DND-41 (cell line): ENCODE measurements around the gene SLC1A2.

ENCODE experiments used
- ATAC-seq: fragments of 200-7000 bp; cut with Tn5 transposase; 3 replicates; pipeline ENCODE4 v1.9.1; 2021; ENCODE audit warnings: low read depth; ENCODE audit not compliant: insufficient read depth
- DNase-seq: peaks from one replicate; pipeline ENCODE4 v3.0.0-alpha.2; 2020
- H2AFZ ChIP-seq: 2 replicates; pipeline ENCODE4 v1.6.0; 2012; ENCODE audit warnings: low read depth, low read length
- H3K27ac ChIP-seq: 2 replicates; pipeline ENCODE4 v1.5.1; 2012; ENCODE audit warnings: low read length, inconsistent platforms
- H3K27me3 ChIP-seq: fragments of 200-600 bp; sonication (generic); 2 replicates; pipeline ENCODE4 v1.6.0; 2012; ENCODE audit warnings: low read length, mild to moderate bottlenecking, inconsistent platforms; ENCODE audit not compliant: insufficient read depth, poor library complexity
- H3K36me3 ChIP-seq: 2 replicates; pipeline ENCODE4 v1.5.1; 2012; ENCODE audit warnings: low read length, inconsistent platforms; ENCODE audit not compliant: insufficient read depth
- H3K4me1 ChIP-seq: 2 replicates; pipeline ENCODE4 v1.5.1; 2012; ENCODE audit warnings: mild to moderate bottlenecking, low read length; ENCODE audit not compliant: insufficient read depth
- H3K4me2 ChIP-seq: 2 replicates; pipeline ENCODE4 v1.6.0; 2012; ENCODE audit warnings: mild to moderate bottlenecking, moderate library complexity, low read length, inconsistent platforms; ENCODE audit not compliant: insufficient read depth
- H3K4me3 ChIP-seq, 2 experiments: fragments of 200-600 bp in 1 of 2; shearing (Covaris generic) in 1 of 2; 2 replicates each; pipeline ENCODE4 v1.5.1; 2012 to 2016; ENCODE audit warnings: inconsistent platforms in 2 of 2, low read length in 2 of 2, mild to moderate bottlenecking in 2 of 2, low read depth in 1 of 2, moderate library complexity in 1 of 2
- H3K79me2 ChIP-seq: 2 replicates; pipeline ENCODE4 v1.6.0; 2012; ENCODE audit warnings: low read length, inconsistent platforms; ENCODE audit not compliant: insufficient read depth
- H3K9ac ChIP-seq: 2 replicates; pipeline ENCODE4 v1.6.0; 2012; ENCODE audit warnings: low read depth, mild to moderate bottlenecking, inconsistent platforms, low read length, moderate library complexity
- H3K9me3 ChIP-seq: 2 replicates; pipeline ENCODE4 v1.5.1; 2012; ENCODE audit warnings: low read length, moderate library complexity, mild to moderate bottlenecking, inconsistent platforms; ENCODE audit not compliant: insufficient read depth, severe bottlenecking
- H4K20me1 ChIP-seq: 2 replicates; pipeline ENCODE4 v1.6.0; 2012; ENCODE audit warnings: low read length; ENCODE audit not compliant: insufficient read depth
- CTCF ChIP-seq: IDR thresholded peaks from 2 replicates; pipeline ENCODE4 v1.5.1; 2012; ENCODE audit warnings: borderline replicate concordance, low read length, moderate library complexity, mild to moderate bottlenecking; ENCODE audit not compliant: poor library complexity, severe bottlenecking; ENCODE audit errors: extremely low read depth
- EZH2 ChIP-seq: IDR thresholded peaks from 3 replicates; pipeline ENCODE4 v1.6.1; 2012; ENCODE audit warnings: borderline replicate concordance, low read depth, mild to moderate bottlenecking, moderate library complexity, low read length, inconsistent platforms; ENCODE audit not compliant: severe bottlenecking

The SLC1A2 gene

GRCh38 chr11:35398881-35399280 is 20.5 kb downstream of the SLC1A2 start:
- no peak overlapping the region for H3K9ac ChIP-seq
- peaks cover 14% of the 10 kb centered on the region for H3K27me3 ChIP-seq
- no peak overlapping the region for H2AFZ ChIP-seq
- H3K4me1 ChIP-seq: no peaks in the 10 kb centered on the region
- H3K79me2 ChIP-seq: no peaks in the 10 kb centered on the region
- DNase-seq (no peak), ATAC-seq (no peak)
- no peak overlapping the region for H3K4me3 ChIP-seq
- H4K20me1 ChIP-seq: no peaks in the 10 kb centered on the region
- no peak overlapping the region for H3K4me2 ChIP-seq
- H3K27ac ChIP-seq: no peak overlapping the region
- H3K9me3 ChIP-seq: no peaks in the 10 kb centered on the region
- TF ChIP-seq CTCF: no peak
- TF ChIP-seq EZH2: no peak
- no peaks in the 10 kb centered on the region for H3K36me3 ChIP-seq

DNA sequence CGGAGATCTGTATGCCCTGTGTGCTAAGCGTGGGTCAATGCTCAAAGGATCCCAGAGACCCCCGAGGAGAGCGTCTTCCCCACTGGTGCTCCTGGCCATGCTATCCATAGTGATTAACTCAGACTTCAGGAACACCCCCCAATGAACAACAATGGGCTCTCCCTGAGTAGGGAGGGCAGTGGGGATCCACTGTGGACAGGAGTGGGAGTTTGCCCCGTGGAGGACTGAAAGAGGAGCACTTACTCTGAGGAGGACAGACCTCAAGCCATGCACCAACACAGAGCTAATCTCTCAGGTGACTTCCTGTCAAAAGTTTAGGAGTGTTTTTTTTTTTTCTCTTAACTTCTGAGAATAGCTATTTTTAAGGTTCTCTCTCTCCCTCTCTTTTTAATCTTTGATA is 24.4 kb downstream of the SLC1A2 start:
- H3K4me1 ChIP-seq: no peaks in the 10 kb centered on the region
- no peak overlapping the region for H3K4me3 ChIP-seq
- no peak for DNase-seq
- no peaks in the 10 kb centered on the region for H3K36me3 ChIP-seq
- H4K20me1 ChIP-seq: no peaks in the 10 kb centered on the region
- H3K9ac ChIP-seq: no peak overlapping the region
- no peak overlapping the region for H3K27ac ChIP-seq
- ATAC-seq: no peak
- H3K79me2 ChIP-seq: no peaks in the 10 kb centered on the region
- no peak overlapping the region for H2AFZ ChIP-seq
- H3K9me3 ChIP-seq: no peaks in the 10 kb centered on the region
- H3K27me3 ChIP-seq: peaks cover 20% of the 10 kb centered on the region
- no peak overlapping the region for H3K4me2 ChIP-seq
- TF ChIP-seq CTCF (no peak), EZH2 (no peak)

DNA sequence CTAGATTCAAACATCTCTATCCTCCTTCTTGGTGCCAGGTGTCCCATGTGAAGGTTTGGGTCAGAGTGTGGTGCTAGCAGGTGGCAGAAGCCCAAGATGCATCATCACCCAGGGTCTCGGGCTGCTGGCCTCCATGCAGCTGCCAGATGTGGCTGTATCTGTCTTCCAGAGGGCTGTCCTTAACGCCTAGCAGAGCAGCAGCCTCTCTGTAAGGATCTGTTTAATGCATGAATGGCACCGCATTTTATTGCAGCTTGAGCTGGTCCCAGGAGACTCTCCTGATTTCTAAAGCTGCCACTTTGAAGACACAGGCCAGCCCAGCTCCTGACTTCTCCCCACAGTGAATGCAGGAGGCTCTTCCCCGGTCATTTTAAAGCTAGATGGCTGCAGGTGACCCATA is 26.3 kb downstream of the SLC1A2 start:
- Histone ChIP-seq H2AFZ (no peak overlapping the region), H3K27ac (no peak overlapping the region)
- no peak for ATAC-seq

More for the DNA sequence above, 26.3 kb downstream of the SLC1A2 start:
- Histone ChIP-seq H3K9ac (no peak overlapping the region), H3K4me1 (no peaks in the 10 kb centered on the region), H3K36me3 (no peaks in the 10 kb centered on the region), H3K9me3 (no peaks in the 10 kb centered on the region), H4K20me1 (no peaks in the 10 kb centered on the region), H3K4me3 (no peak overlapping the region), H3K79me2 (no peaks in the 10 kb centered on the region), H3K4me2 (no peak overlapping the region), H3K27me3 (peaks cover 14% of the 10 kb centered on the region)
- TF ChIP-seq CTCF: no peak
- no peak for TF ChIP-seq EZH2
- no peak for DNase-seq
